OCI-LY1 (cell line): ENCODE measurements around the gene KIRREL3.

Experiments
- EZH2 ChIP-seq: fragments of 200-600 bp; sonication (generic), shearing (Covaris generic); IDR thresholded peaks from 2 replicates; pipeline ENCODE4 v1.8.0; 2017; ENCODE audit warnings: borderline replicate concordance, mixed run types, mild to moderate bottlenecking, antibody characterized with exemption, low read length, moderate library complexity, mixed read lengths
- TF ChIP-seq, protein P1 (sequence below): fragments of 200-600 bp; sonication (generic), shearing (Covaris generic); IDR thresholded peaks from 2 replicates; pipeline ENCODE4 v1.5.1; 2017; ENCODE audit warnings: mild to moderate bottlenecking, antibody characterized with exemption, low read length, moderate library complexity, mixed read lengths

DNA sequence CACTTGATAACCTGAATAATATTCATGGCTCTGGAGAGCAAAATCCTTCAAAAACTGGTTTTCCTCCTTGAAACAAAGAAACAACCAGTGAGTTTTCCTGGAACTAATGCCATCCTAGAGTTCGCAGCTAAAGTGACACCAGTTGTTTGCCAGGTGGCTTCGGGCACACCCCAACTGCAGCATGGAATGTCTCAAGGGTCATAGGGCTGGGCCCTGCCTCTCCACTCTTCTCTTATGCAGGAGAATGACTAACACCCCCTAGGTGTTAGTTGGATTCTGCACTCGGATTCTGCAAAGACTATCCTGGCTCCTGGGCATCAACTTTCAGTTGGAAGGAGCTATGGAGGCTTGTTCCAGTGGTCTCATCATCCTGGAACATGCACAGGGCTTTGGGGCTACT, 98.8 kb downstream of the KIRREL3 start:
- TF ChIP-seq, protein P1, sequence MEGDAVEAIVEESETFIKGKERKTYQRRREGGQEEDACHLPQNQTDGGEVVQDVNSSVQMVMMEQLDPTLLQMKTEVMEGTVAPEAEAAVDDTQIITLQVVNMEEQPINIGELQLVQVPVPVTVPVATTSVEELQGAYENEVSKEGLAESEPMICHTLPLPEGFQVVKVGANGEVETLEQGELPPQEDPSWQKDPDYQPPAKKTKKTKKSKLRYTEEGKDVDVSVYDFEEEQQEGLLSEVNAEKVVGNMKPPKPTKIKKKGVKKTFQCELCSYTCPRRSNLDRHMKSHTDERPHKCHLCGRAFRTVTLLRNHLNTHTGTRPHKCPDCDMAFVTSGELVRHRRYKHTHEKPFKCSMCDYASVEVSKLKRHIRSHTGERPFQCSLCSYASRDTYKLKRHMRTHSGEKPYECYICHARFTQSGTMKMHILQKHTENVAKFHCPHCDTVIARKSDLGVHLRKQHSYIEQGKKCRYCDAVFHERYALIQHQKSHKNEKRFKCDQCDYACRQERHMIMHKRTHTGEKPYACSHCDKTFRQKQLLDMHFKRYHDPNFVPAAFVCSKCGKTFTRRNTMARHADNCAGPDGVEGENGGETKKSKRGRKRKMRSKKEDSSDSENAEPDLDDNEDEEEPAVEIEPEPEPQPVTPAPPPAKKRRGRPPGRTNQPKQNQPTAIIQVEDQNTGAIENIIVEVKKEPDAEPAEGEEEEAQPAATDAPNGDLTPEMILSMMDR: no peak
- no peak for TF ChIP-seq EZH2
